GM21723 (cell line): Measurements from ENCODE around the gene KLB.
"Not testable (repeated sequence)": the region's sequence is repeated elsewhere in the genome, so short reads cannot be mapped to it uniquely, and the experiment has no call there.

Experiments
- ATAC-seq: cut with Tn5 transposase; IDR thresholded peaks from one replicate; pipeline ENCODE4 v1.9.1; 2021; ENCODE audit warnings: mild to moderate bottlenecking, moderate library complexity; ENCODE audit not compliant: unreplicated experiment

The KLB gene

DNA sequence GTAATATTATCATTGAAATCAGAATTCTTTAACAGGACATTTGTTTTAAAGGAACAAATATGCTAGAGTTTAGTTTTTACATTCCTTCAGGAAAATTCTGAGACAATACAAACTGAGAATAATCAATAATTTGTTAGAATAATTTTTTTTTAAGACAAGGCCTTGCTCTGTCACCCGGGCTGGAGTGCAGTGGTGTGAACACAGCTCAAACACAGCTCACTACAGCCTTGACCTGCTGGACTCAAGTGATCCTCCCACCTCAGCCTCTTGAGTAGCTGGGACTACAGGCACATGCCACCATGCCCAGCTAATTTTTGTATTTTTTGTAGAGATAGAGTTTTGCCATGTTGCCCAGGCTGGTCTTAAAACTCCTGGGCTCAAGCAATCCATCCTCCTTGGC is 18.6 kb downstream of the KLB start:
- ATAC-seq: not testable (repeated sequence)

DNA sequence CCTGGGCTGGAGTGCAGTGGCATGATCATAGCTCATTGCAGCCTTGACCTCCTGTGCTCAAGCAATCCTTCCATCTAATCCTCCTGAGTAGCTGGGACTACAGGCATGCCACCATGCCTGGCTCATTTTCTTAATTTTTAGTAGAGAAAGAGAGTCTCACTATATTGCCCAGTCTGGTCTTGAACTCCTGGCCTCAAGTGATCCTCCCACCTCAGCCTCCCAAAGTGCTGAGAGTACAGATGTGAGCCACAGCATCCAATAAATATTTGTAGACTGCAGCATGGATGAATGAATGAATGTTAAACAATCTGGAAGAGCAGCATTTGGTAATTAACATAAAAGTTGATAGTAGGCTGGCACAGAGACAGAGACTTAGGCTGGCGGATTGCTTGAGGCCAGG is 20.0 kb downstream of the KLB start:
- ATAC-seq: no peak

DNA sequence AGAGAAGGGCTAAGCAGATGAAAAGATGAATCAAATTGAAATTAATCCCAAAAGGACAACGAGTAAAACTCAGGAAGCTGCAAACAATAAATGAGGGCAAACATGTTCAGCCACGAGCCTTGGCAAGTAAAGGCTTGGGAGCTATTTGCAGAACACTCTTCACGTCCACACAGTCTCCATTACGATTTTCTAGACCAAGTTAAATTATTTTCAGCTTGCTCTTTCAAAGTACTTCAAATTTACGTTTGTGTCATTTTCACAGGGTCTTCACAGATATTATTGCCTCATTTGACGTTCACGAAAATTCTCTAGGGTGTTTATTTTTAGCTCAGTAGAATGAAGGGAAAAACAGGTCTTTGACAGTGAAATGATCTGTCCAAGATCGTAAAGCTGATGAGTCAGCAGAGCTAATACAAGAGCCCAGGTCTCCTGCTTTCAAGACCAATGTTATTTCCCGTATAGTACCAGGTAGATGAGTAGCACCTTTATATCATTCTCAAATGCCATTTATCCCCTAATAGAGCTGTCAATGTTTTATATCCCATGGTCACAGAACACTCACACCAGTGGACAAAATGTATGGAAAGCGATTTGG is 20.9 kb downstream of the KLB start:
- ATAC-seq: no peak

DNA sequence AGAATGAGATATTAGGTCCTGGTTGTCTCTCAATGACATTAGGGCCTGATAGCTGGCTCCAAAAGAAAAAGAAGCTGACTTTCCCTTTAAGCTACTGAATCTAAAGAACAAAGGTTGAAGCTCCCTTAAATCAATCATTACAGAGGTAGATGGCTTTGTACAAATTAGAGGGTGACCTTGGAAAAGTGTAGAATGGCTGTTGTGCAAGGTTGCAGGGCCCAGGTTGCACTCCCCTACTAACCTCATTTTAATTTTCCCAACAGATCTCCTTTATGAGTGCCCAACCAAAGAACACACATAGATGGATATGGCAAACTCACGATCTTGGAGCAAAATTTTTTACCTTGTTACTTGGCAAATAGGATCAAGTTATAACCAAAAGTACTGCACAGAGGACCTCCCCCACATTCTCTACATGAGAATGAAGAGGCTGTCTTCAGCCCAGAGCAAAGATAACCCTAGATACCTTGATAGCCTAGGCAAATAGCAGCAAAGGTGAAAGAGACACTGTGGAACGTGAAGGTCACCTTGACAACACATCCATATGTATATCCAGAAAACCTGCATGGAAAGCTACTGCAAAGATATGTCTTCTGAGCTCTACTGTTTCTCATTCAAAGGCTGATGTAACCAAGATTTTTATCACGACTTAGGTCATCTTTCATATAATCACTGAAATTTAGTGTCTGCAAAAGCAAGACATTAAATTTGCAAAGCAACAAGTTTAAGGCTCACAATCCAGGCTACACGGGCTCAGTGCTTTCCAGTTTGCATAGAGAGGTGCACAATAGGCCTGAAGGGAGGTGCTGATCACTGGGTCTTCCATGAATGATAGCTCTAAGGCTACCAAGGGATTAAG is 23.0 kb downstream of the KLB start:
- ATAC-seq: no peak

DNA sequence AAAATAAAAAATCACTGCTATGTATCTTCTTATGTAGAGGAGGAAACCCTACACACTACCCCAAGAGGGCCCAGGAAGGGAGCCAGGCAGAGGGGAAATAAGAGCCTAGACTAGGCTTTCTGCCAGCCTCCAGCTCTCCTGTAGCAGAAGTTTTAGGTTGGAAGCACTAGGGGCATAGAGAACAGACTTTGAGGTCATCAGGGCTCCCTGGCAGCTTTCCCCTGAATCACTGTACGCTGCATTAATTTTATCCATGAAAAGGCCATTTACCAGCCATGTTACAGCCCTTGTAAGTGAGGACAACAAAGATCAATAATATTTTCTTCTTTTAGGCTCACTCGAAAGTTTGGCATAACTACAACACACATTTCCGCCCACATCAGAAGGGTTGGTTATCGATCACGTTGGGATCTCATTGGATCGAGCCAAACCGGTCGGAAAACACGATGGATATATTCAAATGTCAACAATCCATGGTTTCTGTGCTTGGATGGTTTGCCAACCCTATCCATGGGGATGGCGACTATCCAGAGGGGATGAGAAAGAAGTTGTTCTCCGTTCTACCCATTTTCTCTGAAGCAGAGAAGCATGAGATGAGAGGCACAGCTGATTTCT is 27.3 kb downstream of the KLB start:
- ATAC-seq: no peak

DNA sequence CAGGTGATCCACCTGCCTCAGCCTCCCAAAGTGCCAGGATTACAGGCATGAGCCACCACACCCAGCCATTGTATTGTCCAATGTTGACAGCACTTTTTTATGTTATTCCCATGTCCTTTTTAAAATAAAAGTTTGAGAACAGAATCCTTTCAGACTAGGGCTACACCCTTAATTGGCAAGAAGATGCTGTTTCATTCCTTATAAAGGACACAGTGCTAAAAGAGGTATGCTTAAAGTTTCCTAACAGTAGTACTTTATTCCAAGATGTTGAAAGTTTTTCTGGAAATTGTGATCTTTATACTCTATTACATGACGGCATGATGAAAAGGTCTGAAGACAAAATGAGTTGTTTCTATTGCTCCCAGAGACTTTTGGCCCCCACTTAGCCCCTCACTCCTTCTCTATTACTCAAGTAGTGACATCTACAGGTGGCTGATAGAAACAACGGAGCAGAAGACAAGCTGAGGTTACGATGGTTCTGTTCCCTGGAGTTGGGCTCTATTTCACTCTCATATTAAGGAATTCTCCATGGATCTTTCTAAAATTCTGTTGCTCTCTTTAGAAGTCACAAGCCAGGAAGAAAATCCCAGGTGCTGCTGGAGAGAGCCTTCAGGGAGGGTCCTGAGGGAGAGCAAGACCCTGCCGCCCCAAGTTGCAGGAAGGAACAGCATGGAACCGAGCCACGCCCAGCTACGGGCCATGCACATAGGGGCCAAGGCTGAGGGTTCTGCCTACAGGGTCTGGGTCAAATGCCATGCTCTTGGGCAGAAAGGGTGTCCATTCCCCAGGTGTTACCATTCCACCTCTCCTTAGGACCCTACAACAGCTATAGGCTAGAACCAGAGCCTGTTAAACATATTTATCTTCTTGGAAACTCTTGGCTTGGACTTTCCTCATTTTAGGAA is 29.2 kb downstream of the KLB start:
- ATAC-seq: no peak

DNA sequence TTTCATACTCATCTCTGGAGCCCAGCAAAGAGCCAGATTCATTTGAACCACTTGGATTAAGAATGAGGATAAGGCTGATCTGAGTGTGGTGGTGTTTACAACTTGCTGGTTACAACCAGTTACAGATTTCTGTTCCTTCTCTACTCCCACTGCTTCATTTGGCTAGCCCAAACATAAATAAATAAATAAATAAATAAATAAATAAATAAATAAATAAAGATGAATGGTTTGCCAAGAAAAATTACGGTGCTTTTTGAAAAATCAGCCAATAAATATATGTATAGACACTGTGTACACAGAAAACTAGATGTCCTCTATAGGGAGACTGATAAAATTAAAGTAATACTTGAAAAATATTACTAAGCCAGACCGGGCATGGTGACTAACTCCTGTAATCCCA is 34.9 kb downstream of the KLB start:
- no peak for ATAC-seq

DNA sequence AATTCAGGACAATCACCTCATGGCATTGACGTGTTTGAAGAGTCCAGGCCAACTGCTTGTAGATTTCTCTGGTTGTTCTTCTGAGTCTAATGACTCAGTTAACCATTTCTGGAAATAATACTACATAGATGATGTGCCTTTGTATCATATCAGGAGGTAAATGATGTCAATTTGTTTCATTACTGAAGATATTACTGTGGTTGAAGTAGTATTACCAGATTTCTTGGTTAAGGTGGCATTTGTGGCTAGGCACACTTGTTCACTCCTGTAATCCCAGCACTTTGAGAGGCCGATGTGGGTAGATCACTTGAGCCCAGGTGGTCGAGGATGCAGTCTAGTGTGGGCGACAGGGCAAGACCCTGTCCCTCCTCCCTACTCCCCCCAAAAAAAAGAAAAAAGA is 36.3 kb downstream of the KLB start:
- ATAC-seq: no peak

DNA sequence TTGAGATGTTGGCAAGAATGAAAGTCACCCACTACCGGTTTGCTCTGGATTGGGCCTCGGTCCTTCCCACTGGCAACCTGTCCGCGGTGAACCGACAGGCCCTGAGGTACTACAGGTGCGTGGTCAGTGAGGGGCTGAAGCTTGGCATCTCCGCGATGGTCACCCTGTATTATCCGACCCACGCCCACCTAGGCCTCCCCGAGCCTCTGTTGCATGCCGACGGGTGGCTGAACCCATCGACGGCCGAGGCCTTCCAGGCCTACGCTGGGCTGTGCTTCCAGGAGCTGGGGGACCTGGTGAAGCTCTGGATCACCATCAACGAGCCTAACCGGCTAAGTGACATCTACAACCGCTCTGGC is 39.7 kb downstream of the KLB start:
- no peak for ATAC-seq

DNA sequence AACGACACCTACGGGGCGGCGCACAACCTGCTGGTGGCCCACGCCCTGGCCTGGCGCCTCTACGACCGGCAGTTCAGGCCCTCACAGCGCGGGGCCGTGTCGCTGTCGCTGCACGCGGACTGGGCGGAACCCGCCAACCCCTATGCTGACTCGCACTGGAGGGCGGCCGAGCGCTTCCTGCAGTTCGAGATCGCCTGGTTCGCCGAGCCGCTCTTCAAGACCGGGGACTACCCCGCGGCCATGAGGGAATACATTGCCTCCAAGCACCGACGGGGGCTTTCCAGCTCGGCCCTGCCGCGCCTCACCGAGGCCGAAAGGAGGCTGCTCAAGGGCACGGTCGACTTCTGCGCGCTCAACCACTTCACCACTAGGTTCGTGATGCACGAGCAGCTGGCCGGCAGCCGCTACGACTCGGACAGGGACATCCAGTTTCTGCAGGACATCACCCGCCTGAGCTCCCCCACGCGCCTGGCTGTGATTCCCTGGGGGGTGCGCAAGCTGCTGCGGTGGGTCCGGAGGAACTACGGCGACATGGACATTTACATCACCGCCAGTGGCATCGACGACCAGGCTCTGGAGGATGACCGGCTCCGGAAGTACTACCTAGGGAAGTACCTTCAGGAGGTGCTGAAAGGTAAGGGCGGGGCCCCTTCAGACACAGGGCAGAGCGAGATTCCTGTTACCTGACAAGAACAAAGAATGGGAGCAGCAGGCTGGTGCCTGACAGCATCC is 40.3 kb downstream of the KLB start:
- peak; percentile 84 for ATAC-seq

DNA sequence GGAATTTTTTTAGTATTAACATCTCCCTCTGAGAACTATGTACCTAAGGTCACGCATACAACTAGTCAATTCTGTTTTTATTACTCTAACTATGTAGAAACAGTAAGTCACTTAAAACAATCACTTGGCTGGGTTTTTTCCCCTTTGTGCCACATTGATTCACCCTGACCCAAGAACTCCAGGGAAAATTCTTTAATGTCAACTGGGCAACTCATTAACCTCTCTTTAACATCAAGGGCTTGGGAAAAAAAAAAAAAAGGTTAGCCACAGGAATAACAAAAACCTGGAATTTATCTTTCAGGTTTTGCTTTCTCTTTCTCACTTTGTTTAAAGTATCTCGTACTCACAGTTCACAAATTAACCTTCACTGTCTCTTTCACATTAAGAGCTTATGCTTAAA is 43.9 kb downstream of the KLB start:
- no peak for ATAC-seq

DNA sequence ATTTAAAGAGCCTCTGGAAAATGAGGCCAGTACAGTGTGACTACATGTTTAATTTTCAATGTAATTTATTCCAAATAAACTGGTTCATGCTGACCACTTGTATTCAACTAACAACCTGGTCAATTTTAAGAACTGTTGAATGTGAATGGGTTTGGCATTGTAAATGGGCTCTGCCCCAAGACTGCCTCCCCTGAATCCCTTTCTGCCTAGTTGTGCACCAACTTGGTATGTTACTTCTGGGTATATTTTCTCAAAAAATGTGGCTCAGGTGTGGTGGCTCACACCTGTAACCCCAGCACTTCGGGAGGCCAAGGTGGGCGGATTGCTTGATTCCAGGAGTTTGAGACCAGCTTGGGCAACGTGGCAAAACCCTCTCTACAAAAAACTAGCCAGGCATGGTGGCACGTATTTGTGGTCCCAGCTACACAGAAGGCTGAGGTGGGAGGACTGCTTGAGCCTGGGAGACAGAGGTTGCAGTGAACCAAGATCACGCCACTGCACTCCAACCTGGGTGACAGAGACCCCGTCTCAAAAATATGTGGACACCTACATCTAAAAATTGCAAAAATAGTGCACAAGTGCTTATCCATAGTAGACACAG is 44.8 kb downstream of the KLB start:
- ATAC-seq: no peak

DNA sequence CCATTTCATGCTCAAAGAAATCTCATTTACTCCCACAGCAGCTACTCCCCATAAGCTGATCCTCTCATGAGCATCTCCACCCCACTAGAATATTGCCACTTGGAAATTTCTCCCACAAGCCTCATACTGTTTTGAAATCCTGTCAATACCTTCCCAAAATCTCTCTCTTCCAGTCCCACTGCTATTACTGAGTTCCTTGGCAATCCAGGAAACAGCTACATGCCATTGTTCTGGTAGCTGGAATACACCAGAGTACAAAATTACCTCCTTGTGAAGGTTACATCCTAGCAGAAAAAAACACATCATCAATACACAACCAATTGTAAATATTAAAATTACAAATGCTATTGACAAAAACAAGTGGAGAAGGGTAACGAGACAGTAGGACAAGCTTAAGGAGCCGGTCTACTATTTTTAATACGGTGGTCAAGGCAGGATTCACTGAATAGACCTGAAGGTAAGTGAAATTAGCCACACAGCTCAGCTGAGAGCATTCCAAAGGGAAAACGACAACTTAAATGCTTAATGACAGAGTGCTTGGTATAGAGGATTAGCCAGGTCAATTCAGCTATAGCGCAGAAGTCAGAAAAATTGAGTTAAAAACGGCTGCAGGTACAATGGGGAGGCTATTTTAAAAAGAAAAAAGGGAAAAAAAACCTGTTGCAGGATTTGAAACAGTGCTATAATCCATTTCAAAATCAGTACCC is 45.6 kb downstream of the KLB start:
- ATAC-seq: no peak

DNA sequence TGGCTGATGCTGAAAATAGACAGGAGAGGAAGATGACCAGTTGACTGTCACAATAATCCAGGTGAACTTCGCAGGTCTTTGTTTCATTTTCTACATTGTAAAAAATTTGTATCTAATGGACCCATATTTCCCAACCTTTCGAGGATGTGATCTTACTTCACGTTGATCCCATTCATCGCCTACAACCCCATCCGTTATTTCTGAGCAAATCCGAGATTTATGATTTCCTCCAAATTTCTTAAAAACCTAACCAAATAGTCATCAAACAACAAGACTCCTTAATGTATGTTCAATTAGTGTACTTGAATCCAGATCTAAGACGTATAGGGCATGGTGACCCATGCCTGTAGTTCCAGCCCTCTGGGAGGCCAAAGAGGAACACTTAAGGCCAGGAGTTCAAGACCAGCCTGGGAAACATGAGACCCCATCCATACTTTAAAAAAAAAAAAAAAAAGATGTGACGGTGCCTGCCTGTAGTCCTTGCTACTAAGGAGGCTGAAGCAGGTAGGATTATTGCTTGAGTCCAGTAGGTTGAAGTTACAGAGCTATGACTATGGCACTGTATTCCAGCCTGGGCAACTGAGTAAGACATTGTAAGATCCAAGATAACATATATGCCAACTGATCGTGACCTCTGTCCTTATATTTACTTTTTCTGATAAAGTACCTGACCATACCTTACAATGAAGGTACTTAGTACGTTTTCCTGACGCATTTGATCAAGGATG is 46.3 kb downstream of the KLB start:
- no peak for ATAC-seq

DNA sequence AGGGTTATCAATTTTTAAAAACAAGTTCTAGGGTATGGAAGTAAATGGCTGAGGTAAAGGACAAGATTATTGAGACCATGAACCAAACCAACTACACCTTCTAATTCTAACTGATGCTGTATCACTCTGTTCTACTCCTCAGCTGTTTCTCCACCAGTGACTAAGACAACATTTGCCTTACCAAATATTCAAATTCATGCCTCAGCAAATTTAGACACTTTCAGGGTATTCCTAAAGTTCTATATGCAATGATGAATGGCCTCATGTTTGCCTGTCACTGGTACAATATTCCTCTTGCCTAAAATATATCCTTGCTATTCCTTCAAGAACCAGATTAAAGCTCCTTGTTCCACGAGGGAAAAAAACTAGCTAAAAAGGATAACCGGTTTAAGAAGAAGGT is 47.0 kb downstream of the KLB start:
- no peak for ATAC-seq

DNA sequence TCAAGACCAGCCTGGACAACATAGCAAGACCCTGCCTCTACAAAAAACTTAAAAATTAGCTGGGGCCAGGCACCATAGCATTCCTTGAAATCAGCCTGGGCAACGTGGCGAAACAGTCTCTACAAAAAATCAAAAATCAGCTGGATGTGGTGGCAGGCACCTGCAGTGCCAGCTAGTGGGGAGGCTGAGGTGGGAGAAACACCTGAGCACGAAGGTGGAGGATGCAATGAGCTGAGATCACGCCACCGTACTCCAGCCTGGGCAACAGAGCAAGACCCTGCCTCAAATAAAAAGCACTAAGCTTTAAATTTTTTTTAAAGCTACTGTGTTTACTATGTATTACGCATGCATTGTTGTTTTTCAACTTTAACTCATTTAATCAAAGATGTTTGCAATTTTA is 48.8 kb downstream of the KLB start:
- no peak for ATAC-seq

DNA sequence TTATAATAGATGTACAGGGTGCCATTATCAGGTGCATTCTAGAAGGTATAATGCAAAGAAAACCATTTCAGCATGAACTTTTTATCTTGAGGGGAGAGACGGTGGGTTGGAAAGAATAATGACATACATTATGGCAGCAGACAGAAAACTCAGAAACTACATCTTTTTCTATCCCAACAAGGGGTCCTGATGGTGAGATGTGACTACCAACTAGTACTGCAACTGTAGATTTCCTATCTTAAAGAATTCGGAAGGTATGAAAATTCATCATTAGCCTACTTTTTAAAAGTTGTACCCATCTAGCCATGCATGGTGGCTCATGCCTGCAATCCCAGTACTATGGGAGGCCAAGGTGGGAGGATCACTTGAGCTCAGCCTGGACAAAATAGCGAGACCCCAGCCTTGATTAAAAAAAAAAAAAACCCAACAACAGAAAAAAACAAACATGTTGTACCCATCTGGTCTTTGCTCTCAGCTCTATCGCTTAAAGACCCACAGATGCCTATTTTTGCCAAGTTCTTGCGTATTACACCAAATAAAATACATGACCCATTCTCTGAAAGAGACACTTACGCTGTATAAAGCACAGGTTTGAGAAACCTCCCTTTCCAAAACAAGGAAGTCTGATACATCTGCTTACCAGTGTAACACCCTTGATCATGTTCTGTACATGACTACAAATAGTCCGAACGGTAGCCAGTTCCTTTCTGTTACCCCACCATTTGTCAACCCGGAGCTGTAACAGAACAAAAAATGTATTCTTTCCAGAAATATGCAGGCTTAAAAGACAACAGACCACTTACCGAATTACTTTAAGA is 50.4 kb downstream of the KLB start:
- ATAC-seq: no peak

DNA sequence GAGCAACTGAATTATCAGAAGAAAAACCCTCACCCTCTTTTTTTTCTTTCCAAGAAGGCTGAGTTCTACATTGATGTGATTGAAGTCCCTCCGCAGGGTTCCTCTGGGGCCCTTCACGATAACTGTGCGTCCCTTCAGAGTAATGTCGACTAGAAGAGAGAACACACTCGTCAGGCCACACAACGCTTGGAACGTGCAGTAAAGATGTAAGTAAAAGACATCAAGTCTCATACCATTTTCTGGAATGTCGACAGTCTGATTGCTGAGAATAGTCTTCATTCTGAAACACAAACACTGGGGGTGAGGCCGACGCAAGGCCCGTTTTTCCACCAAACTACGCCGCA is 51.4 kb downstream of the KLB start:
- ATAC-seq: not testable (repeated sequence)
